ENCODE data around the gene COL5A1. TPM values are rescaled to one million over a fixed set of nuclear protein-coding genes. Genes with fewer than 3 reads are reported as not detected.

COL5A1 gene
- total RNA-seq, 1 experiment from 2014 or later = 9.5 TPM

GRCh38 chr9:134592819-134593200 is 48.8 kb upstream of the COL5A1 start:
- Mint-ChIP-seq H3K27ac (no peak overlapping the region), H3K4me1 (peaks cover 5 to 14% of the 10 kb centered on the region in 2 experiments), H3K36me3 (ENCODE audit: insufficient read depth in 1 of 3, low read depth in 3 of 3) (no peaks in the 10 kb centered on the region; a peak in 1 of 7 replicates), H3K27me3 (ENCODE audit: low read depth) (peaks cover 2% of the 10 kb centered on the region; the same call in 1 of the 2 replicates), H3K9me3 (peaks cover 0 to 2% of the 10 kb centered on the region in 2 experiments; a peak in 2 of 5 replicates), H3K4me3 (no peak overlapping the region)
- WGBS (ENCODE audit: extremely low coverage, insufficient read length, low lambda C conversion rate) = no CpG with 5 or more reads among the region's 9 CpGs
- no peak overlapping the region for H3K4ac ChIP-seq (ENCODE audit: low read depth, low read length)
- no peak overlapping the region for H3K56ac ChIP-seq (ENCODE audit: insufficient read length, low read depth, low read length)
- no peak overlapping the region for H3K27ac ChIP-seq (ENCODE audit: insufficient read length, low read depth, low read length)
- H3K79me2 ChIP-seq (ENCODE audit: insufficient read depth, low read length) = no peaks in the 10 kb centered on the region
- no peak overlapping the region for H2BK120ac ChIP-seq (ENCODE audit: low read depth, low read length, poor library complexity, severe bottlenecking)
- H4K5ac ChIP-seq (ENCODE audit: insufficient read length, low read depth, low read length) = no peak overlapping the region
- H3K9ac ChIP-seq (ENCODE audit: extremely low read depth, insufficient read length, low read length) = no peak overlapping the region
- H4K91ac ChIP-seq (ENCODE audit: insufficient read length, low read depth, low read length) = no peak overlapping the region
- no peak overlapping the region for H2BK20ac ChIP-seq (ENCODE audit: low read depth, low read length, poor library complexity, severe bottlenecking)
- H3K18ac ChIP-seq (ENCODE audit: insufficient read length, low read depth, low read length) = no peak overlapping the region
- TF ChIP-seq CTCF (conservative IDR thresholded peaks at IDR 0.05) = no peak
- no peak overlapping the region for H4K8ac ChIP-seq (replicated peaks; ENCODE audit: insufficient read length, low read depth, low read length)
- H3K23ac ChIP-seq (ENCODE audit: insufficient read length, low read depth, low read length) = no peak overlapping the region
- H3K79me1 ChIP-seq (ENCODE audit: insufficient read depth, low read depth, low read length, poor library complexity, severe bottlenecking) = no peaks in the 10 kb centered on the region
- H2BK15ac ChIP-seq (ENCODE audit: low read depth, low read length) = no peak overlapping the region
- H2BK12ac ChIP-seq (ENCODE audit: insufficient read length, low read depth, low read length) = no peak overlapping the region
- no peak overlapping the region for H2AFZ ChIP-seq (ENCODE audit: low read length)
- no peaks in the 10 kb centered on the region for H3K27me3 ChIP-seq (ENCODE audit: insufficient read depth, low read length)
- H4K20me1 ChIP-seq (ENCODE audit: control insufficient read depth, insufficient read depth, insufficient read length) = no peaks in the 10 kb centered on the region
- no peak overlapping the region for H3K4me2 ChIP-seq (ENCODE audit: insufficient read depth, insufficient read length, low read length)
- H3K14ac ChIP-seq (ENCODE audit: insufficient read depth, low read length) = no peak overlapping the region
- H3K23me2 ChIP-seq (ENCODE audit: insufficient read length, low read depth, low read length, poor library complexity, severe bottlenecking) = no peaks in the 10 kb centered on the region
- H2BK5ac ChIP-seq (ENCODE audit: insufficient read length, low read length) = no peak overlapping the region
- no peak for DNase-seq
- H2AK5ac ChIP-seq (ENCODE audit: insufficient read length, low read length) = no peak overlapping the region
- no peak overlapping the region for H3T11ph ChIP-seq (ENCODE audit: low read length)
- no peaks in the 10 kb centered on the region for H3K4me1 ChIP-seq (ENCODE audit: insufficient read depth, low read length)
- no peaks in the 10 kb centered on the region for H3K9me3 ChIP-seq (ENCODE audit: control insufficient read depth, low read depth, low read length)
